ENCODE results near the gene TP53. TPM values are rescaled to one million over a fixed set of nuclear protein-coding genes. Genes with fewer than 3 reads are reported as not detected.
A peak's percentile ranks its signal among the peaks of the same experiment; 100 is the strongest.

TP53 gene
- total and polyA plus RNA-seq, 7 donors: 14.0 to 45.3 (median 16.2) TPM

DNA sequence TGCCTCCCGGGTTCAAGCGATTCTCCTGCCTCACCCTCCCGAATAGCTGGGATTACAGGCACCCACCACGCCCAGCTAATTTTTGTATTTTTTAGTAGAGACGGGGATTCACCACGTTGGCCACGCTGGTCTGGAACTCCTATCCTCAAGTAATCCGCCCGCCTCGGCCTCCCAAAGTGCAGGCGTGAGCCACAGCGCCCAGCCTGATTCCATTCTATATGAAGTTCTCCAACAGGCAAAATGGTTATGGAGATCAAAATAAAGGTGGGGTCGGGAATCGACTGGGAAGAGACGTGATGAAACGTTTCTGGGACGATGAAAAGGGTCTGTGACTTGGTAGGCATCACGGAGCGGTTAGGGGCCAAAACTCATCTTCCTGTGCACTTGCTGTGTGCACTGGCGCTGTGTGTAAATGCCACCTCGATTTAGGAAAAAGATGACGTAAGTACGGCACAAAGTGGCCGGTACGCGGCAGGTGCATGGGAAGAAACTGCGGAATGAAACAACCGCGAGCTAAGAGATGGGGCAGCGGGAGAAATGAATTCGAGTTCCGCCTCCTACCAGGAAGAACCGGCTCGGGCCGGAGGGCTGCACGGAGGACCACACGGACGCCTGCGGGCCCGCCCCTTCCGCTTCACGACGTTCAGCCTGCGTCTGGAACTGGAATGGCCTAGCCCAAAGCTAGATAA is 1.6 kb downstream of the TP53 start:
- intact Hi-C loops (cut with DNase I): loop anchor here (2.0 to 10.0 kb wide), 3 partner anchors 33 to 171 kb away; partner anchors contain the start of genes ATP1B2 and SAT2
- 2 to 8% methylated on average over 44 of the region's 44 CpGs for WGBS, 2 donors
- TF ChIP-seq POLR2A (IDR thresholded peaks at IDR 0.05) (peak; percentile 49 to 63), POLR2AphosphoS5 (IDR thresholded peaks at IDR 0.05) (peak; percentile 84 to 93 (median 91)), EP300 (IDR thresholded peaks at IDR 0.05) (peak in 3 of 4 donors; percentile 59 to 86 (median 78))
- TF ChIP-seq, protein P1, sequence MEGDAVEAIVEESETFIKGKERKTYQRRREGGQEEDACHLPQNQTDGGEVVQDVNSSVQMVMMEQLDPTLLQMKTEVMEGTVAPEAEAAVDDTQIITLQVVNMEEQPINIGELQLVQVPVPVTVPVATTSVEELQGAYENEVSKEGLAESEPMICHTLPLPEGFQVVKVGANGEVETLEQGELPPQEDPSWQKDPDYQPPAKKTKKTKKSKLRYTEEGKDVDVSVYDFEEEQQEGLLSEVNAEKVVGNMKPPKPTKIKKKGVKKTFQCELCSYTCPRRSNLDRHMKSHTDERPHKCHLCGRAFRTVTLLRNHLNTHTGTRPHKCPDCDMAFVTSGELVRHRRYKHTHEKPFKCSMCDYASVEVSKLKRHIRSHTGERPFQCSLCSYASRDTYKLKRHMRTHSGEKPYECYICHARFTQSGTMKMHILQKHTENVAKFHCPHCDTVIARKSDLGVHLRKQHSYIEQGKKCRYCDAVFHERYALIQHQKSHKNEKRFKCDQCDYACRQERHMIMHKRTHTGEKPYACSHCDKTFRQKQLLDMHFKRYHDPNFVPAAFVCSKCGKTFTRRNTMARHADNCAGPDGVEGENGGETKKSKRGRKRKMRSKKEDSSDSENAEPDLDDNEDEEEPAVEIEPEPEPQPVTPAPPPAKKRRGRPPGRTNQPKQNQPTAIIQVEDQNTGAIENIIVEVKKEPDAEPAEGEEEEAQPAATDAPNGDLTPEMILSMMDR (IDR thresholded peaks at IDR 0.05): no peak
- H3K4me1 ChIP-seq: peaks cover 0 to 28% (median 26%) of the 10 kb centered on the region in 4 donors
- peaks cover 0 to 5% (median 0%) of the 10 kb centered on the region in 4 donors for H3K36me3 ChIP-seq
- peak; percentile 96 for DNase-seq
- H3K27ac ChIP-seq: peak overlapping the region; percentile 90 to 97 (median 96)
- H3K27me3 ChIP-seq: no peaks in the 10 kb centered on the region
- H3K9me3 ChIP-seq: no peaks in the 10 kb centered on the region
- peak overlapping the region; percentile 75 to 92 (median 82) for H3K4me3 ChIP-seq

DNA sequence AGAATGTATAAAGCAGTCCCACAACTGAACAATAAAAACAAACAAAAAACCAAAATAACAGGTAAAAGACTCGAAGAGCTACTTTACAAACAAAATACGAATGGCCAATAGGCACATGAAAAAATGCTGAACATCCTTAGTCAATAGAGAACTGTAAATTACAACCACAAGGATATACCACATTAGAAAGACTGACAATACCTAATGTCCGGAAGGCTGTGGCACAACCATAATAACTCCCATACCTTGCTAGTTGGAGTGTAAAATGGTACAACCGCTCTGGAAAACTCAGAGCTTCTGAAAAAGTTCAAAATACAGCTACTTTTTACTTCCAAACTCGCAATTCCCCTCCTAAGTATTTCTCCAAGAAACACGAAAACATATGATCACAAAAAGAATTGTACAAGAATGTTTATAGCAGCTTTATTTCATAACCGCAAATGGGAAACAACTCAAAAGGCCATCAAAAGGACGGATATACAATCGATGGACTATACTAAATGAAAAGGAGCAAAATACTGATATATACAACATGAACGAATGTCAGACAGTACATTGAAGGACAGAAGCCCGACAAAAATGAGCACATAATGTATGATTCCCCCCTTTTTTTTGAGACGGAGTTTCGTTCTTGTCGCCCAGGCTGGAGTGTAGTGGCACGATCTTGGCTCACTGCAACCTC is 2.3 kb downstream of the TP53 start:
- no peaks in the 10 kb centered on the region for H3K27me3 ChIP-seq
- peak overlapping the region; percentile 90 to 97 (median 96) for H3K27ac ChIP-seq
- peak overlapping the region; percentile 75 to 92 (median 82) for H3K4me3 ChIP-seq
- H3K36me3 ChIP-seq: no peaks in the 10 kb centered on the region
- no peak for DNase-seq
- TF ChIP-seq, protein P1 (IDR thresholded peaks at IDR 0.05): no peak
- TF ChIP-seq POLR2A (IDR thresholded peaks at IDR 0.05) (no peak), EP300 (IDR thresholded peaks at IDR 0.05) (no peak), POLR2AphosphoS5 (IDR thresholded peaks at IDR 0.05) (no peak)
- peaks cover 0 to 28% (median 26%) of the 10 kb centered on the region in 4 donors for H3K4me1 ChIP-seq
- 18 to 51% methylated on average over 15 of the region's 15 CpGs for WGBS, 2 donors
- intact Hi-C loops (cut with DNase I): loop anchor here (5.0 to 10.0 kb wide), 2 partner anchors 33 to 170 kb away; partner anchors contain the start of gene ATP1B2
- H3K9me3 ChIP-seq: no peaks in the 10 kb centered on the region

DNA sequence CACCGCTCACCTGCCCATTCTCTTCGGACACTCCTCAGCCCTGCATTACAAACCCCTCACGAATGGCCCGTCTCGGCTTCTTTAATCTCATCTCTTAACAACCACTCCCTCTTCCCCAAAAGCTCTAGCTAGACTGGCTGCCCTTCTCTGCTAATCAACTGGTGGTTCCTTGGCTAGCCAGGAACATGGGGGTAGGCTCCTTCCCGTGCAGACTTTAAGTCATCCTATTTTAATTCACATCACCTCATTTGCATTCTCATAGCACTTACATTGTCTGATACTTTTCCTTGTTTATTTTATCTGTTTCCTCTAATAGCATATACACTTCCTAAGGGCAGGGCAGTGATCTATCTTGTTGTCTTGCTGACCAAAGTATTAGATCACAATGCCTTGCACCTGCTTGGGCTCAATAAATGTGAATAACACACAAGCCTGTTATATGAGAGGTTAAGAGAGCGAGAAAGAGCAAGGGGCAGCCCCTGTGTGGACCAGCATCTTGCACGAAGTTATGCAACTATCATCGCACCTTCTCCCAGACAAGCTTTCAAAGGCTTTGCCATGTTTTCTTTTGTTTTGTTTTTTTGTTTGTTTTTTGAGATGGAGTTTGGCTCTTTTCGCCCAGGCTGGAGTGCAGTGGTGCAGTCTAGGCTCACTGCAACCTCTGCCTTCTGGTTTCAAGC is 9.8 kb downstream of the TP53 start:
- Histone ChIP-seq H3K36me3 (peaks cover 20 to 36% (median 23%) of the 10 kb centered on the region in 4 donors), H3K4me1 (no peaks in the 10 kb centered on the region), H3K27ac (no peak overlapping the region), H3K27me3 (no peaks in the 10 kb centered on the region), H3K4me3 (no peak overlapping the region), H3K9me3 (peaks cover 0 to 5% (median 0%) of the 10 kb centered on the region in 4 donors)
- no peak for DNase-seq
- WGBS, 2 donors: 87 to 91% methylated on average over 10 of the region's 10 CpGs
- TF ChIP-seq, protein P1 (IDR thresholded peaks at IDR 0.05): no peak
- intact Hi-C loops (cut with DNase I): no loop called here

DNA sequence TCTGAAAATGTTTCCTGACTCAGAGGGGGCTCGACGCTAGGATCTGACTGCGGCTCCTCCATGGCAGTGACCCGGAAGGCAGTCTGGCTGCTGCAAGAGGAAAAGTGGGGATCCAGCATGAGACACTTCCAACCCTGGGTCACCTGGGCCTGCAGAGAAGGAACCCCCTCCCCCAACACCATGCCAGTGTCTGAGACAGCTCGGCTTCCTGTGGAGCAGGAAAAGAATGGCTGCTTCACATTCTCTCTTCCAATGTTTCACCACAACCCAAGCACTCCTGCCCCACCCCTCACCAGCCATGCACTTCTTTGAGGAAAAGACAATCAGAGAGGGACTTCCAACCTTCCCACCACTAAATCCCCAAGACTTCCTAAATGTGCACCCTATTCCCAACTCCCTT is 10.8 kb downstream of the TP53 start:
- 89 to 96% methylated on average over 5 of the region's 5 CpGs for WGBS, 2 donors
- no peak for DNase-seq
- peaks cover 20 to 45% (median 28%) of the 10 kb centered on the region in 4 donors for H3K36me3 ChIP-seq
- peaks cover 0 to 5% (median 0%) of the 10 kb centered on the region in 4 donors for H3K9me3 ChIP-seq
- H3K4me1 ChIP-seq: no peaks in the 10 kb centered on the region
- no peak overlapping the region for H3K4me3 ChIP-seq
- intact Hi-C loops (cut with DNase I): no loop called here
- TF ChIP-seq EP300 (IDR thresholded peaks at IDR 0.05): no peak
- TF ChIP-seq, protein P1 (IDR thresholded peaks at IDR 0.05): no peak
- no peak for TF ChIP-seq POLR2A (IDR thresholded peaks at IDR 0.05)
- no peak for TF ChIP-seq POLR2AphosphoS5 (IDR thresholded peaks at IDR 0.05)
- H3K27ac ChIP-seq: no peak overlapping the region
- no peaks in the 10 kb centered on the region for H3K27me3 ChIP-seq

Measured in sigmoid colon (tissue), 7 donors.